Measurements from ENCODE around the gene DDB1.

DNA sequence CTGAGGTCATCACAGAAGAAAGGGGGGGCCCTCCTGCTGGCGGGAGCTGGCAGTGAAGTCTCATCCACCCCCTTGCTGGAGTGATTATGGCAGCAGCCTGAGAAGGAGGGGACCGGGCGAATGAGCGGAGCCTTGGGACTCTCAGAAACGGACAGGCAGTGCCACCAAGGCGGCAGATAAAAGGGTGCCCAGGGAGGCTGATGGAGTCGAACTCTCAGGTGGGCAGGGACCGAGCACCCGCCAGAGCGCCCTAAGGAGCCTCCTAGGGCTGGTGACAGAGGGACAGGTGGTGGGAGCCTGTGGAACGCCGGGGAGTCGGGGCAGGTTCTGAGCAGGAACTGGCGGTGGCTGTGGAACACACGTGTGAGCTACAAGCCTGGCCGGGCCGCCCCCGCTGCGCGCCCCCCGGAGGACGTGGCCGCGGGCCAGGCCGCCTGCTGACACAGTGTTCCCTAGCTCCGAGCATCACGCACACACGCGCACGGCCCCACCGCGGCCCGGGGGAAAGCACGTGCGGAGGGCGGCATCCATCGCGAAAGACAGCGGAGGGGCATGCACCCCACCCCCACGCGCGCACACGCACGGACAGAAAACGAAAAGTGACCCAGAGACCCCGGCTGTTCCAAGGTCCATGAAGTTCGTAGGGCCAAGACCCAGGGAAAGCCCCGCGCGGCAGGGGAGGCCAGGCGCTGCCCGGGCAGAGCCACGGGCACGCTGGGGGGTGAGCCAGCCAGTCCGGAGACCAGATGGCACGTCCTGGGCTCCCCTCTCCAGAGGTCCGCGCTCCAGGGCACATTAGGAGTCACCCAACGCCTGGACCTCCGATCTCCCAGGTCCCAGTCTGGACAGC lies 38.8 kb downstream of the DDB1 start:
- TF ChIP-seq POLR2A (IDR thresholded peaks at IDR 0.05): no peak
- TF ChIP-seq, protein P1, sequence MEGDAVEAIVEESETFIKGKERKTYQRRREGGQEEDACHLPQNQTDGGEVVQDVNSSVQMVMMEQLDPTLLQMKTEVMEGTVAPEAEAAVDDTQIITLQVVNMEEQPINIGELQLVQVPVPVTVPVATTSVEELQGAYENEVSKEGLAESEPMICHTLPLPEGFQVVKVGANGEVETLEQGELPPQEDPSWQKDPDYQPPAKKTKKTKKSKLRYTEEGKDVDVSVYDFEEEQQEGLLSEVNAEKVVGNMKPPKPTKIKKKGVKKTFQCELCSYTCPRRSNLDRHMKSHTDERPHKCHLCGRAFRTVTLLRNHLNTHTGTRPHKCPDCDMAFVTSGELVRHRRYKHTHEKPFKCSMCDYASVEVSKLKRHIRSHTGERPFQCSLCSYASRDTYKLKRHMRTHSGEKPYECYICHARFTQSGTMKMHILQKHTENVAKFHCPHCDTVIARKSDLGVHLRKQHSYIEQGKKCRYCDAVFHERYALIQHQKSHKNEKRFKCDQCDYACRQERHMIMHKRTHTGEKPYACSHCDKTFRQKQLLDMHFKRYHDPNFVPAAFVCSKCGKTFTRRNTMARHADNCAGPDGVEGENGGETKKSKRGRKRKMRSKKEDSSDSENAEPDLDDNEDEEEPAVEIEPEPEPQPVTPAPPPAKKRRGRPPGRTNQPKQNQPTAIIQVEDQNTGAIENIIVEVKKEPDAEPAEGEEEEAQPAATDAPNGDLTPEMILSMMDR (IDR thresholded peaks at IDR 0.05 in 4 of 5, conservative IDR thresholded peaks at IDR 0.05 in 1 of 5): no peak

All from gastrocnemius medialis (tissue), 4 donors.